Measurements from ENCODE around the gene GDF10. TPM values are rescaled to one million over a fixed set of nuclear protein-coding genes. Genes with fewer than 3 reads are reported as not detected.
A peak's percentile ranks its signal among the peaks of the same experiment; 100 is the strongest.

The GDF10 gene
- total and polyA plus RNA-seq, 9 of the 15 experiments (the other 6 are each of a cell fraction or from before 2014, with no cell fraction given) = 0.03 to 0.20 (median 0.11) TPM; not detected in 6

DNA sequence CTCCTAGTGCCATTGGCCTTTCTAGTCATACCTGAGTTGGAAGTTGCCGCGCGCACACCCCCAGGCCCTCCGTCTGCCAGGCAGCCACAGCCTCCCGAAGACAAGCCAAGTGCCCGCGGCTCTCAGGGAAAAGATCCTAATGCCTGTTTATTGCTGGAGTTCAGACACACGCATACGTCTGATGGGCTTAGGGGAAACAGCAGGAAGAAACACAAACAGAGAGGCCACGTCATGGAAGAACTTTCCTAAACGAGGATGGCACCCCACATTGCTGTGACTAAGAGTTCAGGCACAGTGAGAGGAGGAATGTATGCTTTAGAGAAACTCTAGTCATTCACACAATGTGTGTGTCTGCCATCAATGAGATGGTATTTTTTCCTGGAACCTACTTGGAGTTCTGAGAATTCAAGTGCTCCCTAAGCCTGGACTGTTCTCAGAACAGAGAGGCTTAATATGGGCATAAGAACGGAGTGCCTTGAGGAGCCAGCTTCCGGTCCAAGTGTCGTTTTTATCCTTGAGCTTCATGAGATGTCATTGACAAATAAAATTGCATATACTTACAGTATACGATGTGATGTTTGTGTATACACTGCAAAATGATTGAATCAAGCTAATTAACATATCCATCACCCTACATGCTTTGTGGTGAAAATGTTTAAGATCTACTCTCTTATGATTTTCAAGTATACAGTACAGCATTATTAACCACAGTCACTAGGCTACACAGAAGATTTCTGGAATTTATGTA is 36.6 kb downstream of the GDF10 start (continued):
- TF ChIP-seq STAG1 (CRISPR knock-in tag; IDR thresholded peaks at IDR 0.05; ENCODE audit: borderline replicate concordance) (no peak), ZNF253 (CRISPR knock-in tag; conservative IDR thresholded peaks at IDR 0.05) (no peak), ZNF639 (CRISPR knock-in tag; conservative IDR thresholded peaks at IDR 0.05 in 1 of 2, IDR thresholded peaks at IDR 0.05 in 1 of 2) (peak in 1 of 2 experiments; percentile 65; a peak in 2 of 4 replicates), CREBBP (IDR thresholded peaks at IDR 0.05; ENCODE audit: low read depth, low read length) (no peak), SMAD1 (IDR thresholded peaks at IDR 0.05; ENCODE audit: low read depth, low read length, partially characterized antibody) (no peak), RBM39 (optimal IDR thresholded peaks at IDR 0.05; ENCODE audit: low read depth, low read length) (no peak), SRSF3 (IDR thresholded peaks at IDR 0.05; ENCODE audit: insufficient read depth, low read length) (no peak), MECOM (CRISPR knock-in tag; IDR thresholded peaks at IDR 0.05) (0 out of 2 replicates have a peak, but pooled peaks have one; percentile 4), HCFC1 (IDR thresholded peaks at IDR 0.05; ENCODE audit: low read depth, low read length) (no peak), SP2 (IDR thresholded peaks at IDR 0.05; ENCODE audit: extremely low read depth, low read depth, low read length, poor library complexity, severe bottlenecking) (no peak), SRF (CRISPR knock-in tag; IDR thresholded peaks at IDR 0.05) (peak; percentile 98 to 100), CREB3 (tag; conservative IDR thresholded peaks at IDR 0.05; ENCODE audit: low read depth) (peak; percentile 77), BACH1 (tag; IDR thresholded peaks at IDR 0.05) (peak; percentile 82), ZFP30 (CRISPR knock-in tag; IDR thresholded peaks at IDR 0.05; ENCODE audit: borderline replicate concordance) (no peak), MAFG (tag; conservative IDR thresholded peaks at IDR 0.05) (0 out of 2 replicates have a peak, but pooled peaks have one; percentile 8), ZNF583 (CRISPR knock-in tag; IDR thresholded peaks at IDR 0.05) (no peak), FOXK2 (conservative IDR thresholded peaks at IDR 0.05 in 1 of 2, IDR thresholded peaks at IDR 0.05 in 1 of 2; ENCODE audit: low read depth in 2 of 2) (peak; percentile 9 to 50; a peak in 2 of 4 replicates)
- TF ChIP-seq, protein P1, sequence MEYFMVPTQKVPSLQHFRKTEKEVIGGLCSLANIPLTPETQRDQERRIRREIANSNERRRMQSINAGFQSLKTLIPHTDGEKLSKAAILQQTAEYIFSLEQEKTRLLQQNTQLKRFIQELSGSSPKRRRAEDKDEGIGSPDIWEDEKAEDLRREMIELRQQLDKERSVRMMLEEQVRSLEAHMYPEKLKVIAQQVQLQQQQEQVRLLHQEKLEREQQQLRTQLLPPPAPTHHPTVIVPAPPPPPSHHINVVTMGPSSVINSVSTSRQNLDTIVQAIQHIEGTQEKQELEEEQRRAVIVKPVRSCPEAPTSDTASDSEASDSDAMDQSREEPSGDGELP (CRISPR knock-in tag; IDR thresholded peaks at IDR 0.05; ENCODE audit: borderline replicate concordance) = no peak
- TF ChIP-seq, protein P2, sequence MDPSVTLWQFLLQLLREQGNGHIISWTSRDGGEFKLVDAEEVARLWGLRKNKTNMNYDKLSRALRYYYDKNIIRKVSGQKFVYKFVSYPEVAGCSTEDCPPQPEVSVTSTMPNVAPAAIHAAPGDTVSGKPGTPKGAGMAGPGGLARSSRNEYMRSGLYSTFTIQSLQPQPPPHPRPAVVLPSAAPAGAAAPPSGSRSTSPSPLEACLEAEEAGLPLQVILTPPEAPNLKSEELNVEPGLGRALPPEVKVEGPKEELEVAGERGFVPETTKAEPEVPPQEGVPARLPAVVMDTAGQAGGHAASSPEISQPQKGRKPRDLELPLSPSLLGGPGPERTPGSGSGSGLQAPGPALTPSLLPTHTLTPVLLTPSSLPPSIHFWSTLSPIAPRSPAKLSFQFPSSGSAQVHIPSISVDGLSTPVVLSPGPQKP (CRISPR knock-in tag; IDR thresholded peaks at IDR 0.05) = no peak; the same call in 1 of the 2 replicates
- TF ChIP-seq, protein P3, sequence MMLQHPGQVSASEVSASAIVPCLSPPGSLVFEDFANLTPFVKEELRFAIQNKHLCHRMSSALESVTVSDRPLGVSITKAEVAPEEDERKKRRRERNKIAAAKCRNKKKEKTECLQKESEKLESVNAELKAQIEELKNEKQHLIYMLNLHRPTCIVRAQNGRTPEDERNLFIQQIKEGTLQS (IDR thresholded peaks at IDR 0.05) = peak; percentile 39; the same call in 1 of the 2 replicates
- TF ChIP-seq, protein P3 (CRISPR knock-in tag; conservative IDR thresholded peaks at IDR 0.05) = no peak

Data from K562 (cell line).